CD4-positive, alpha-beta T cell treated with Interferon alpha-2 for 1 hour (primary cell): ENCODE measurements around the gene EYS.
"Not testable (repeated sequence)": the region's sequence is repeated elsewhere in the genome, so short reads cannot be mapped to it uniquely, and the experiment has no call there.

Source experiments
- DNase-seq, 2 donors: peaks; one replicate each; pipeline ENCODE4 v3.0.0-alpha.2; 2020 to 2022

EYS gene

GRCh38 chr6:64263778-64264177, 1443.2 kb downstream of the EYS start:
- DNase-seq = no peak

- no peak for DNase-seq
Measured at GRCh38 chr6:64259372-64259771, 1447.7 kb downstream of the EYS start.

GRCh38 chr6:64258752-64259151, 1448.3 kb downstream of the EYS start:
- DNase-seq = no peak

GRCh38 chr6:64258302-64258701, 1448.7 kb downstream of the EYS start:
- no peak for DNase-seq

GRCh38 chr6:64257586-64257985, 1449.4 kb downstream of the EYS start:
- DNase-seq = no peak

GRCh38 chr6:64256483-64256882, 1450.5 kb downstream of the EYS start:
- DNase-seq = no peak

GRCh38 chr6:64255000-64255399, 1452.0 kb downstream of the EYS start:
- no peak for DNase-seq

- no peak for DNase-seq
Measured at GRCh38 chr6:64254558-64254957, 1452.5 kb downstream of the EYS start.

- DNase-seq = no peak
Measured at GRCh38 chr6:64252256-64252655, 1454.8 kb downstream of the EYS start.

- no peak for DNase-seq
Measured at GRCh38 chr6:64250126-64250525, 1456.9 kb downstream of the EYS start.

GRCh38 chr6:64249115-64249514, 1457.9 kb downstream of the EYS start:
- DNase-seq = no peak

GRCh38 chr6:64243618-64244017, 1463.4 kb downstream of the EYS start:
- no peak for DNase-seq

- not testable (repeated sequence) for DNase-seq
Measured at GRCh38 chr6:64238908-64239307, 1468.1 kb downstream of the EYS start.

- DNase-seq = no peak
Measured at GRCh38 chr6:64238071-64238470, 1469.0 kb downstream of the EYS start.

GRCh38 chr6:64233746-64234145, 1473.3 kb downstream of the EYS start:
- no peak for DNase-seq

GRCh38 chr6:64231928-64232327, 1475.1 kb downstream of the EYS start:
- no peak for DNase-seq

GRCh38 chr6:64230530-64230929, 1476.5 kb downstream of the EYS start:
- no peak for DNase-seq

- no peak for DNase-seq
Measured at GRCh38 chr6:64227863-64228262, 1479.2 kb downstream of the EYS start.

GRCh38 chr6:64225503-64225902, 1481.5 kb downstream of the EYS start:
- no peak for DNase-seq

- no peak for DNase-seq
Measured at GRCh38 chr6:64224819-64225218, 1482.2 kb downstream of the EYS start.

- no peak for DNase-seq
Measured at GRCh38 chr6:64221776-64222175, 1485.2 kb downstream of the EYS start.

GRCh38 chr6:64220801-64221200, 1486.2 kb downstream of the EYS start:
- no peak for DNase-seq

GRCh38 chr6:64217721-64218620, 1489.1 kb downstream of the EYS start:
- DNase-seq = no peak

- no peak for DNase-seq
Measured at GRCh38 chr6:64214373-64214772, 1492.7 kb downstream of the EYS start.

- DNase-seq = no peak
Measured at GRCh38 chr6:64213697-64214096, 1493.3 kb downstream of the EYS start.
